Spleen (tissue), 11 donors: Measurements from ENCODE around the gene TEX38. TPM values are rescaled to one million over a fixed set of nuclear protein-coding genes. Genes with fewer than 3 reads are reported as not detected.

ENCODE experiments used
- DNase-seq: peaks from one replicate; pipeline ENCODE4 v3.0.0-alpha.2; 2020
- H3K27ac ChIP-seq, 8 donors: fragments of 200-600 bp; sonication (generic) in 7 of 8; 1 replicate in 4 of 8; 2 replicates in 4 of 8; pipeline versions ENCODE4 v1.5.0 to v1.8.0; 2016 to 2021; ENCODE audit warnings: inconsistent platforms in 4 of 8, mild to moderate bottlenecking in 4 of 8, moderate library complexity in 1 of 8
- H3K27me3 ChIP-seq, 7 donors: fragments of 200-600 bp; sonication (generic) in 6 of 7; replicated peaks in 1 of 7; 1 replicate in 4 of 7; 2 replicates in 3 of 7; pipeline versions ENCODE4 v1.5.0 to v1.8.0; 2016 to 2021; ENCODE audit warnings: inconsistent platforms in 3 of 7, mild to moderate bottlenecking in 1 of 7
- H3K36me3 ChIP-seq, 6 donors: fragments of 200-600 bp; sonication (generic) in 5 of 6; 1 replicate in 4 of 6; 2 replicates in 2 of 6; pipeline versions ENCODE4 v1.5.0 to v1.8.0; 2016 to 2021; ENCODE audit warnings: inconsistent platforms in 2 of 6
- H3K4me1 ChIP-seq, 6 donors: fragments of 200-600 bp; sonication (generic) in 5 of 6; 1 replicate in 3 of 6; 2 replicates in 3 of 6; pipeline versions ENCODE4 v1.5.0 to v1.8.0; 2016 to 2021; ENCODE audit warnings: inconsistent platforms in 3 of 6
- H3K4me3 ChIP-seq, 8 donors: fragments of 200-600 bp; sonication (generic) in 7 of 8; 1 replicate in 4 of 8; 2 replicates in 4 of 8; pipeline versions ENCODE4 v1.5.0 to v1.8.0; 2016 to 2021; ENCODE audit warnings: inconsistent platforms in 4 of 8, mild to moderate bottlenecking in 4 of 8, moderate library complexity in 2 of 8
- H3K9me3 ChIP-seq, 8 donors: fragments of 200-600 bp; sonication (generic) in 7 of 8; 1 replicate in 4 of 8; 2 replicates in 4 of 8; pipeline versions ENCODE4 v1.5.0 to v1.8.0; 2016 to 2021; ENCODE audit warnings: inconsistent platforms in 4 of 8
- POLR2A ChIP-seq, 3 donors: fragments of 450-650 bp; IDR thresholded peaks; one replicate each; pipeline ENCODE4 v1.5.1; 2017; ENCODE audit warnings: antibody characterized with exemption in 3 of 3, mild to moderate bottlenecking in 1 of 3
- POLR2AphosphoS5 ChIP-seq, 3 donors: sonication (generic); formaldehyde crosslinking; IDR thresholded peaks; one replicate each; pipeline ENCODE4 v1.5.1; 2017; ENCODE audit warnings: antibody characterized with exemption in 3 of 3
- WGBS, 5 donors: extraction: QIAGEN DNeasy Blood & Tissue Kit in 3 of 5; methylation state at CpG; one replicate each; pipeline versions ENCODE4 v1.1.5 to v1.1.7; 2013 to 2018; 5-methylcytosine and 5-hydroxymethylcytosine counted together
- intact Hi-C: fragments of 100-400 bp; cut with DNase I; formaldehyde crosslinking; loops from one replicate; pipeline ENCODE4 v1.15.0; 2023; ENCODE audit warnings: low total_unique reads
- polyA plus RNA-seq, 3 donors: library from polyadenylated mRNA; stranded (reverse); fragments of 200-250 nt; gene quantifications; one replicate each; pipeline ENCODE4 v1.2.1, GENCODE V29; 2013
- total RNA-seq, 7 donors: library from RNA; depleted of rRNA in 3 of 7; stranded (reverse); fragments of >200 nt in 3 of 7; fragmentation: NEBNext Ultra II Directional in 4 of 7; extraction: Animal tissue kit (Norgen Biotek cat#: 25700) in 4 of 7; gene quantifications; one replicate each; pipeline versions ENCODE4 v1.1.0 to v1.2.1, GENCODE V29; 2016 to 2021
- TF ChIP-seq, protein P1 (sequence below), 11 experiments: fragments of 200-600 bp in 7 of 11; fragments of 450-650 bp in 4 of 11; sonication (generic) in 4 of 11; IDR thresholded peaks in 8 of 11; conservative IDR thresholded peaks in 3 of 11; 1 replicate in 7 of 11; 2 replicates in 4 of 11; pipeline versions ENCODE4 v1.4.0 to v1.8.0; 2016 to 2021; ENCODE audit warnings: antibody characterized with exemption in 11 of 11, inconsistent platforms in 4 of 11, mild to moderate bottlenecking in 1 of 11
- donor health status: healthy with polysubstance abuse.
- donor health status: DM: no; HTN: no; CAD: no; lungs with moderate emphysema.
- donor health status: DM: no; HTN: no; CAD: no.
- donor health status: Bipolar disorder and iron deficiency.
- donor health status: healthy.
- donor health status: DM: no; HTN: no; CAD: no.
- donor health status: DM: yes; HTN: yes; CAD: no.

Gene TEX38
- total and polyA plus RNA-seq, 10 donors, result 0.09 to 0.11 TPM; not detected in 8

DNA sequence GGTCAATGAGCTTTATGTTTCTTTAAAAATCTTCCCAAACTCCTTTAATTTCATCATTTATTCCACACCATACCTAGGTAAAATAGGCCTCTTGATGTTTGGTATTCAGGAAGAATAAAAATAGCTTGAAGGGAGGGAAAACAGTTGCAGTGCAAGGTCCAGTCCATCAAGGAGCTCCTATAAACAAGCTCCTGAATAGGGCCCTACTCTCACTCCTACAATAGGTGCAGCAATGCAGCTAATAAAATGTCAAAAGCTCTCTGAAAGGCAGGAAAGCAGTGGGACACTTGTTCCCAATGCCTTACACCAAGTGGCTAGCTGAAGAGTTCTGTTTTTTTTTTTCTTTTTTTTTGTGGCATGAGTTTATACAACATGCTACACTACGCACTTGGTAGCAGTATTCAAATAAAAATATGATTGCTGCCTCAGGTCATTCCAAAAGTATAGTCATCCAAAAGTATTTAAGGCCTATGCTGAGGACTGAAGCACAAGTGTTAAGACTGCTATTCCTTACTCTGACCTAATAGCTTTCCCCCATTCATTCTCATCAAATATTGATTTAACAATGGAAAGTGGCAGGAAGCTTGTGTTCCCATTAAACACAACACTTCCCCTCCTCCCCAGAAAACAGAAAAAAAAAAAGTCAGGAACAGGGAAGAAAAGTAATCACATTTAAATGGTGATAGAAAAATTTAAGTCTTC, 9.8 kb downstream of the TEX38 start:
- Histone ChIP-seq H3K9me3 (no peaks in the 10 kb centered on the region), H3K27ac (no peak overlapping the region), H3K4me3 (no peak overlapping the region), H3K36me3 (peaks cover 6 to 100% (median 91%) of the 10 kb centered on the region in 6 donors), H3K4me1 (peaks cover 0 to 13% (median 2%) of the 10 kb centered on the region in 6 donors), H3K27me3 (no peaks in the 10 kb centered on the region)
- no peak for TF ChIP-seq POLR2AphosphoS5 (IDR thresholded peaks at IDR 0.05)
- TF ChIP-seq, protein P1, sequence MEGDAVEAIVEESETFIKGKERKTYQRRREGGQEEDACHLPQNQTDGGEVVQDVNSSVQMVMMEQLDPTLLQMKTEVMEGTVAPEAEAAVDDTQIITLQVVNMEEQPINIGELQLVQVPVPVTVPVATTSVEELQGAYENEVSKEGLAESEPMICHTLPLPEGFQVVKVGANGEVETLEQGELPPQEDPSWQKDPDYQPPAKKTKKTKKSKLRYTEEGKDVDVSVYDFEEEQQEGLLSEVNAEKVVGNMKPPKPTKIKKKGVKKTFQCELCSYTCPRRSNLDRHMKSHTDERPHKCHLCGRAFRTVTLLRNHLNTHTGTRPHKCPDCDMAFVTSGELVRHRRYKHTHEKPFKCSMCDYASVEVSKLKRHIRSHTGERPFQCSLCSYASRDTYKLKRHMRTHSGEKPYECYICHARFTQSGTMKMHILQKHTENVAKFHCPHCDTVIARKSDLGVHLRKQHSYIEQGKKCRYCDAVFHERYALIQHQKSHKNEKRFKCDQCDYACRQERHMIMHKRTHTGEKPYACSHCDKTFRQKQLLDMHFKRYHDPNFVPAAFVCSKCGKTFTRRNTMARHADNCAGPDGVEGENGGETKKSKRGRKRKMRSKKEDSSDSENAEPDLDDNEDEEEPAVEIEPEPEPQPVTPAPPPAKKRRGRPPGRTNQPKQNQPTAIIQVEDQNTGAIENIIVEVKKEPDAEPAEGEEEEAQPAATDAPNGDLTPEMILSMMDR (IDR thresholded peaks at IDR 0.05 in 8 of 11, conservative IDR thresholded peaks at IDR 0.05 in 3 of 11), result no peak
- TF ChIP-seq POLR2A (IDR thresholded peaks at IDR 0.05), result no peak
- WGBS, 5 donors, result 88 to 100% (median 94%) methylated on average over 1 of the region's 1 CpG
- intact Hi-C loops, result no loop called here
- DNase-seq, result no peak

DNA sequence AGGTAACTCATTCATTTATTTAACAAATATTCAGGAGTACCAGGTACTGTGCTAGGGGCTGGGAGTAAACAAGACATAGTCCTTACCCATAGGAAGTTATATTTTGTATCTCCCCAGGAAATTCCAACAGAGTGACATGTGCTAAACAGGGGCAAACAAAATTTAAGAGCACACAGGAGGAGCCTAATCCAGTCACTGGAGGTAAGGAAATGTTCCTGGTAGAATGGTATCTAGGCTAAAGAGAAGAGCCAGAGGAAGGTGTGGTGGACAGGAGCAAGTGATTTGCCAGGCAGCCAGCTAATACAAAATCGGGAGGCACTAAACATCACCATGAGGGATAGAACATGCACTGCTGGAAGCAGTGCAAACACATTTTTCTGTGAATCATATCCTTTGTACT, 10.4 kb downstream of the TEX38 start:
- no peaks in the 10 kb centered on the region for H3K27me3 ChIP-seq
- no peaks in the 10 kb centered on the region for H3K9me3 ChIP-seq
- TF ChIP-seq, protein P1 (IDR thresholded peaks at IDR 0.05 in 8 of 11, conservative IDR thresholded peaks at IDR 0.05 in 3 of 11), result no peak
- TF ChIP-seq POLR2A (IDR thresholded peaks at IDR 0.05) (no peak), POLR2AphosphoS5 (IDR thresholded peaks at IDR 0.05) (no peak)
- no peak for DNase-seq
- intact Hi-C loops, result no loop called here
- peaks cover 6 to 100% (median 93%) of the 10 kb centered on the region in 6 donors for H3K36me3 ChIP-seq
- no peak overlapping the region for H3K27ac ChIP-seq
- no peak overlapping the region for H3K4me3 ChIP-seq
- H3K4me1 ChIP-seq, result peaks cover 0 to 17% (median 4%) of the 10 kb centered on the region in 6 donors
- 70 to 91% (median 83%) methylated on average over 1 of the region's 1 CpG for WGBS, 5 donors

DNA sequence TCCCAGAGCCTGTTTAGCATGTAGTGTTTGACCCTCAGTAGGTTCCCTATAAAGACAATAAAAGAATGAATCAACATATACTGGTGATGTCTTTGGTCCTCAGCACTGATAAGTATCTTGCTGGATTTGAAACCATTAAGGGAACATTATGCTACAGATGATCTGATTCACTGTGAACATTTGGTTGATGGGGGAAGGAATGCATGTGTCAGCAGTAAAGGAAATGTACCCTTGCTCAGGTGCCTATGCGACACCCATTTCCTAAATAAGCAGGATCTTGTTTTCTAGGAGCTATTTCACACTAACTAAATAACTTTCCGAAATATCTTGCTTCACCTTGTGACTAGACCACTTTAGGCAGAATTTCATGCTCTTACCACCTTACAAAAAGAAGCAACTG, 13.0 kb downstream of the TEX38 start:
- WGBS, 5 donors, result 86 to 96% (median 93%) methylated on average over 2 of the region's 2 CpGs
- Histone ChIP-seq H3K27ac (no peak overlapping the region), H3K9me3 (no peaks in the 10 kb centered on the region), H3K36me3 (peaks cover 9 to 100% (median 92%) of the 10 kb centered on the region in 6 donors), H3K27me3 (no peaks in the 10 kb centered on the region), H3K4me3 (no peak overlapping the region), H3K4me1 (peaks cover 0 to 27% (median 14%) of the 10 kb centered on the region in 6 donors)
- intact Hi-C loops, result no loop called here
- DNase-seq, result no peak
- TF ChIP-seq POLR2A (IDR thresholded peaks at IDR 0.05), result no peak
- TF ChIP-seq, protein P1 (IDR thresholded peaks at IDR 0.05 in 8 of 11, conservative IDR thresholded peaks at IDR 0.05 in 3 of 11), result no peak
- no peak for TF ChIP-seq POLR2AphosphoS5 (IDR thresholded peaks at IDR 0.05)

DNA sequence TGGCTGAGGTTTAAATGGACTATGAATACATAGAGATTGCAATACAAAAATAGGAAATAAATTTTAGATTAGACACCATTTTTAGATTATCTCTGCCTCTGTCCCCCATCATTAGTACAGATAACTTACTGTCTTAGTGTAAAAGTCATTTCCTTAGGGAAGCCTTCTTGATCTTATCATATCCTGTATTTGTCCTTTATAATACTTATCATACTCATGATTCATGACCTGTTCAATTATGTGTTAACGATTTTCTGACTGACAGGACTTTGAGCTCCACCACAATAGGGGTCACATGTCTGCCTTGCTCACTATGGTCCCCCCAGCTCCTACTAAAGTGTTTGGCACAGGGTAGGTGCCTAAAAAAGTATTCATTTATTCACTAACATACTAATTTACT, 14.6 kb downstream of the TEX38 start:
- no peak for TF ChIP-seq POLR2AphosphoS5 (IDR thresholded peaks at IDR 0.05)
- H3K27me3 ChIP-seq, result no peaks in the 10 kb centered on the region
- H3K27ac ChIP-seq, result peak overlapping the region in 2 of 8 donors; percentile 6 to 21
- 15 to 37% (median 20%) methylated on average over 1 of the region's 1 CpG for WGBS, 5 donors
- peaks cover 0 to 27% (median 14%) of the 10 kb centered on the region in 6 donors for H3K4me1 ChIP-seq
- peaks cover 9 to 100% (median 92%) of the 10 kb centered on the region in 6 donors for H3K36me3 ChIP-seq
- intact Hi-C loops, result no loop called here
- H3K9me3 ChIP-seq, result no peaks in the 10 kb centered on the region
- H3K4me3 ChIP-seq, result no peak overlapping the region
- no peak for DNase-seq
